OCI-LY7 (cell line): ENCODE results near the gene TTC34. TPM values are rescaled to one million over a fixed set of nuclear protein-coding genes. Genes with fewer than 3 reads are reported as not detected.

Source experiments
- BruUV-seq: library from RNA; stranded (reverse); fragments of 400-500 nt; replicated peaks from 2 replicates; lab custom pipeline; 2021; lab: Mats Ljungman, UMichigan
- CTCF ChIA-PET: fragments of 300-600 bp; sonication (Branson Sonifier 250); formaldehyde crosslinking; loops from one replicate; lab custom pipeline; 2022; ENCODE audit warnings: antibody characterized with exemption; ENCODE audit not compliant: unreplicated experiment; lab: Charles Lee
- POLR2A ChIA-PET: fragments of 300-600 bp; sonication (Branson Sonifier 250); formaldehyde crosslinking; loops from one replicate; lab custom pipeline; 2022; ENCODE audit warnings: antibody characterized with exemption; lab: Charles Lee
- DNase-seq: peaks from one replicate; pipeline ENCODE4 v3.0.0-alpha.2; 2015; ENCODE audit warnings: low spot score
- H2AFZ ChIP-seq: fragments of 200-600 bp; sonication (generic), shearing (Covaris generic); 2 replicates; pipeline ENCODE4 v1.6.1; 2014; ENCODE audit warnings: mild to moderate bottlenecking, antibody characterized with exemption, low read length, moderate library complexity
- H3K27ac ChIP-seq: fragments of 200-600 bp; sonication (generic); 2 replicates; pipeline ENCODE4 v1.5.1; 2014; ENCODE audit warnings: mixed run types, low read depth, mild to moderate bottlenecking, moderate library complexity, low read length, inconsistent platforms; ENCODE audit not compliant: poor library complexity, severe bottlenecking
- H3K36me3 ChIP-seq: fragments of 200-600 bp; sonication (generic); 2 replicates; pipeline ENCODE4 v1.6.1; 2014; ENCODE audit warnings: mild to moderate bottlenecking, antibody characterized with exemption, low read length, moderate library complexity, mixed read lengths; ENCODE audit not compliant: insufficient read depth
- H3K4me1 ChIP-seq: fragments of 200-600 bp; sonication (generic); 2 replicates; pipeline ENCODE4 v1.5.1; 2014; ENCODE audit warnings: mild to moderate bottlenecking, low read length; ENCODE audit not compliant: insufficient read depth, poor library complexity, severe bottlenecking
- H3K4me2 ChIP-seq: fragments of 200-600 bp; sonication (generic); 2 replicates; pipeline ENCODE4 v1.6.1; 2014; ENCODE audit warnings: mild to moderate bottlenecking, low read length
- H3K4me3 ChIP-seq: fragments of 200-600 bp; sonication (generic); 2 replicates; pipeline ENCODE4 v1.5.1; 2014; ENCODE audit warnings: mild to moderate bottlenecking, low read depth, low read length; ENCODE audit not compliant: poor library complexity, severe bottlenecking
- H3K79me2 ChIP-seq: fragments of 200-600 bp; sonication (generic); 2 replicates; pipeline ENCODE4 v1.6.1; 2016; ENCODE audit warnings: low read depth, mild to moderate bottlenecking, low read length, moderate library complexity, mixed read lengths; ENCODE audit not compliant: insufficient read depth
- H3K9me2 ChIP-seq: fragments of 200-600 bp; sonication (generic); 2 replicates; pipeline ENCODE4 v1.6.1; 2016; ENCODE audit warnings: mild to moderate bottlenecking, low read length, mixed read lengths; ENCODE audit not compliant: insufficient read depth
- H3K9me3 ChIP-seq: fragments of 200-600 bp; sonication (generic); 2 replicates; pipeline ENCODE4 v1.6.1; 2014; ENCODE audit warnings: mild to moderate bottlenecking, mixed run types, low read length, mixed read lengths
- H4K20me1 ChIP-seq: fragments of 200-600 bp; sonication (generic); 2 replicates; pipeline ENCODE4 v1.6.1; 2014; ENCODE audit warnings: mild to moderate bottlenecking, antibody characterized with exemption, low read length, moderate library complexity, mixed read lengths; ENCODE audit not compliant: insufficient read depth
- EZH2phosphoT487 ChIP-seq: fragments of 200-600 bp; sonication (generic); IDR thresholded peaks from 2 replicates; pipeline ENCODE4 v1.6.1; 2018; ENCODE audit warnings: low read depth, borderline replicate concordance, mild to moderate bottlenecking, mixed run types, antibody characterized with exemption, low read length, moderate library complexity, mixed read lengths
- intact Hi-C: fragments of 100-400 bp; cut with micrococcal nuclease; formaldehyde crosslinking; loops from one replicate; pipeline ENCODE4 v1.10.0; 2022; ENCODE audit not compliant: unreplicated experiment
- total RNA-seq, 2 experiments: library from RNA; depleted of rRNA in 1 of 2; stranded (reverse); fragments of >200 nt in 1 of 2; shearing (Covaris generic) in 1 of 2; gene quantifications; 2 replicates each; pipeline ENCODE4 v1.2.3, GENCODE V29; 2014 to 2022
- TF ChIP-seq, protein P1 (sequence below): fragments of 200-600 bp; sonication (generic); conservative IDR thresholded peaks from 2 replicates; pipeline ENCODE4 v1.5.1; 2014; ENCODE audit warnings: mild to moderate bottlenecking, antibody characterized with exemption, low read length, moderate library complexity, mixed read lengths

The TTC34 gene
- total RNA-seq, 2 experiments from 2014 or later, result 1.1 to 2.2 TPM

DNA sequence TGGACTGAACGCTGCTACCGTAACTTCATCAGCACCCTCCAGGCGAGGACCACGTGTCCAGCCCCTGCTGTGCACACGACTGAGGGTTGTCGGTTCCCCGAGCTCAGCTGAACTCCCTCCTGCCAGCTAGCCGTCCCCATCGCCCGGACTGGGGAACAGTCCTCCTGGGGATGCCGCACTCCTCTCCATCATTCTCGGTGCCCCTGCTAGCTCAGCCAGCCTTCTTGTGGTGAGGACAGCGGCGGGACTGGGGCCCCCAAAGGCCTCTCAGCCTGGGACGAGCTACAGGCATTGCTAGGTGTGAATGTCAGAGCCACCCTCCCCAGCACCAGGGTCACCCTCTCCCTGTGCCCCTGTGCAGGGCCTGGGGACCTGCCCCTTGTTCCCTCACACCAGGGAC, 8.8 kb upstream of the TTC34 start:
- Histone ChIP-seq H3K9me2 (no peaks in the 10 kb centered on the region), H3K79me2 (no peaks in the 10 kb centered on the region), H3K4me3 (no peak overlapping the region), H3K4me2 (no peak overlapping the region), H3K27ac (no peak overlapping the region), H3K9me3 (no peaks in the 10 kb centered on the region), H4K20me1 (no peaks in the 10 kb centered on the region), H3K4me1 (no peaks in the 10 kb centered on the region), H2AFZ (no peak overlapping the region), H3K36me3 (no peaks in the 10 kb centered on the region)
- ChIA-PET POLR2A (no interaction called here), CTCF (no interaction called here)
- TF ChIP-seq, protein P1, sequence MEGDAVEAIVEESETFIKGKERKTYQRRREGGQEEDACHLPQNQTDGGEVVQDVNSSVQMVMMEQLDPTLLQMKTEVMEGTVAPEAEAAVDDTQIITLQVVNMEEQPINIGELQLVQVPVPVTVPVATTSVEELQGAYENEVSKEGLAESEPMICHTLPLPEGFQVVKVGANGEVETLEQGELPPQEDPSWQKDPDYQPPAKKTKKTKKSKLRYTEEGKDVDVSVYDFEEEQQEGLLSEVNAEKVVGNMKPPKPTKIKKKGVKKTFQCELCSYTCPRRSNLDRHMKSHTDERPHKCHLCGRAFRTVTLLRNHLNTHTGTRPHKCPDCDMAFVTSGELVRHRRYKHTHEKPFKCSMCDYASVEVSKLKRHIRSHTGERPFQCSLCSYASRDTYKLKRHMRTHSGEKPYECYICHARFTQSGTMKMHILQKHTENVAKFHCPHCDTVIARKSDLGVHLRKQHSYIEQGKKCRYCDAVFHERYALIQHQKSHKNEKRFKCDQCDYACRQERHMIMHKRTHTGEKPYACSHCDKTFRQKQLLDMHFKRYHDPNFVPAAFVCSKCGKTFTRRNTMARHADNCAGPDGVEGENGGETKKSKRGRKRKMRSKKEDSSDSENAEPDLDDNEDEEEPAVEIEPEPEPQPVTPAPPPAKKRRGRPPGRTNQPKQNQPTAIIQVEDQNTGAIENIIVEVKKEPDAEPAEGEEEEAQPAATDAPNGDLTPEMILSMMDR, result no peak
- no peak for TF ChIP-seq EZH2phosphoT487
- DNase-seq, result no peak
- intact Hi-C loops, result no loop called here
- BruUV-seq, result no TSS peak

DNA sequence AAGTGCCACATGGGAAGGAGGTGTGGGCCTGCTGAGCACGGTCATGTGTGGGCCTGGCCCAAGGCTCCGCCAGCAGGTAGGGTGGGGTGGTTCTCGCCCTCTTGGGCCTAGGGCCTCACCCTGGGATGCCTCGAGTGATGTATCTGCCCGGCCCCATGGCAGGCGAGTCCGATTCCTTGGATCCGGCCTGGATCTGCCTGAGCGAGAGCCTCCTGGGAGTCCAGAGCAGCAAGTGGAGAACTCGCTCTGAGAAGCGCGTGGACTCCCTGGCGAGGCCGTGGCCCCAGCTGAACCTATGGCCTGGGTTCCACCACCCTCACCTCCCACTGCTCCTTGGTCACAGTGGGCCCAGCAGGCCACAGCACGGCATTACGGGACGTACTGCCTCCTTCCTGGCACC, 8.2 kb upstream of the TTC34 start:
- POLR2A ChIA-PET, result no interaction called here
- CTCF ChIA-PET, result no interaction called here
- intact Hi-C loops, result no loop called here

More for the DNA sequence above, 8.2 kb upstream of the TTC34 start:
- no peak for DNase-seq
- Histone ChIP-seq H3K79me2 (no peaks in the 10 kb centered on the region), H3K27ac (no peak overlapping the region), H3K9me3 (no peaks in the 10 kb centered on the region), H4K20me1 (no peaks in the 10 kb centered on the region), H3K4me1 (no peaks in the 10 kb centered on the region), H3K4me3 (no peak overlapping the region), H2AFZ (no peak overlapping the region), H3K9me2 (no peaks in the 10 kb centered on the region), H3K4me2 (no peak overlapping the region), H3K36me3 (no peaks in the 10 kb centered on the region)
- TF ChIP-seq EZH2phosphoT487, result no peak
- TF ChIP-seq, protein P1, result no peak
- BruUV-seq, result no TSS peak
